Measurements from ENCODE around the gene COL4A6.
"Not testable (repeated sequence)": the region's sequence is repeated elsewhere in the genome, so short reads cannot be mapped to it uniquely, and the experiment has no call there.

COL4A6 gene

DNA sequence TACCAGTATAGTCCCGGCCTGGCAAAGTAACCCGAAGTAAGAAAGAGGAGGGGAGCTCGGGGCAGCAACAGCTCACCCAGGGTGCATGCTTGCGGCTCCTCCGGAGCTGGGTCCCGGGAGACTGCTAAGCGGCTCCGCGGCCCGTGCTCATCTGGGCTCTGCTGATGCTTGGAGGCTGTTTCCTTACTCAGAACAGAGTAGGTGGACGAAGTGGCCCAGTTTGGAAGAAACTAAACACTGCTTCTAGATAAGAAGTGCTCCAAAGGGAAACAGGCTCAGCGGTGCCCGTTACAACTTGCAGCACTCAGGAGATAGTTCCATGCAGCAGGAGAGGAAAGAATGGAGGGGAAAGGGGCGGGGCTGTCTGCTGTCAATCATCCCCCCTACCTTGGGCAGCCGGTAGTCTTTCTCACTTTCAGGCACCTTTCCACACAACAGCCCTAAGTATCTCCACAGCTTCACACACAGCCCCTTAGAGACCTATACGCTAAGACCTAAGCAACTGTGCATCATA is at the start of gene COL4A6:
TSS of gene COL4A6 (minus strand) at position 313 of the 514 bp plus-strand sequence. CDS start at position 87, 226 bp downstream.
- DNase-seq, result no peak

DNA sequence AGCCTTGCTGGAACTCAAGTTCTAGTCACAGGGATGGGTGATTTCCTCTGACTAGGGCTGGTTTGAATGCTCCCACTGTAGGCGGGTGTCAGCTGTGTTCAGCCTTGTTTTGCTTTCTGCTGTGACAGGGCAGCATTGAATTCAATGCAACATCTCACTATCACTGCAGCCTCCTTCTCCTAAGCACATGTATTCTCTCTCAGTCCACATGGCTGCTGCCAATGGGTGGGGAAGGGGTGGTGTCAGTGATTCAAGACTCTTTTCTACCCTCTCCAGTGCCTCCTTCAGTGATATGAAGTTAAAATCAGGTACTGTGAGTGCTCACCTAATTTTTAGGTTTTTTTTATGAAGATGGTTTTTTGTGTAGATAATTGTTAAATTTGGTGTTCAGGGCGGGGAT is 47.7 kb upstream of the COL4A6 start:
- no peak for DNase-seq

DNA sequence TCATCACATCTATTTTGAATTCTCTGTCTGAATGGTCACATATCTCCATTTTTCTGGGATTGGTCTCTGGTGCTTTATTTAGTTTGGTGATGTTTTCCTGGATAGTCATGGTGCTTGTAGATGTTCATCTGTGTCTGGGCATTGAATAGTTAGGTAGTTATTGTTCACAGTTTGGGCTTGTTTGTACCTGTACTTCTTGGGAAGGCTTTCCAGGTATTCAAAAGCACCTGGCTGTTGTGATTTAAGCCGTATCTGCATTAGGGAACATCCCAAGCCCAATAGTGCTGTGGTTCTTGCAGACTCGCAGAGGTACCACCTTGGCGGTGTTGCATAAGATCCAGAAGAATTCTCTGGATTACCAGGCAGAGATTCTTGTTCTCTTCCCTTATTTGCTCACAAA is 46.0 kb upstream of the COL4A6 start:
- no peak for DNase-seq

DNA sequence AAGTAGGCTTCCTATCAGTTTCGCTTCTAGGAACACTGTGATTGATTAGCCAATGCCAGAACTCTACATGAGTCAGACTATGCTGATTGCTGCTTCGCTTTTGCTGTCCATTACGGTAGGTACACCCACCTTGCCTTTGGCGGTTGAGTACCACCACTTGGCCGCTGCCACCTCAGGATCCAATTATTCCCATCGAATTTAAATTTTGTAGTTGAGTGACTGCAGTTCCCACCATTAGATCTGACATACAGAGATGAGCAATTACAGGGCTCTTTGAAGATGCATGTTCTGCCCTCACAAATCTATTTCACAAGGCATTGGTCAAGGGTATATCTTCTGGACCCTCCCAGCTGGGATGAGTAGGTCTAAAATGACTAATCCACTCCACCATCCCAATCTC is 43.3 kb upstream of the COL4A6 start:
- not testable (repeated sequence) for DNase-seq

DNA sequence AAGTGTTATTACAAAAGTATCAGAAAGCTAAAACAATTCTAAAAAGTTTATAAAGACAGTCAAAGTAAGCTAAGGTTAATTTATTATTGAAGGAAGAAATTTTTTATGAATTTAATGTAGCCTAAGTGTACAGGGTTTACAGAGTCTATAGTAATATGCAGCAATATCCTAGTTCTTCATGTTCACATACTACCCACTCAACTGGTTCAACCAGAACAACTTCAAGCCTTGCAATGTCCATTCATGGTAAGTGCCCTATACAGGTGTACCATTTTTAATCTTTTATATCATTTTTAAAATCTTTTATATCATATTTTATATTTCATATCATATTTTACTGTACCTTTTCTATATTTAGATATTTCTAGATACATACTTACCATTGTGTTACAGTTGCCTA is 35.8 kb upstream of the COL4A6 start:
- DNase-seq, result no peak

DNA sequence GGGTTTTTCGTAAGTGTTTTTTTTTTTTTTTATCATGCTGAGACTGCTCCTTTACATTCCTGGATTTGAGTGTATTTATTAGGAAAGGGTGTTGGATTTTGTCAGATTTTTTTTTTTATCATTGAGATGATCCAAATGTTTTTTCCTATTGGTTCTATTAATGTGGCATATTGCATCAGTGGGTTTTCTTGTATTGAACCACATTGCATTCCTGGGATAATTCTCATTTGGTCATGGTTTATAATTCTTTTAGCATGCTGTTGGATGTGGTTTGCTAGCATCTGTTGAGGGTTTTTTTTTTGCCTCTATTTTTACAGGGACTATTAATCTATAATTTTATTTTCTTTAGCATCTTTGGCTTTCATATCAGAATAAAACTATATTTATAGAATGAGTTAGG is 30.3 kb upstream of the COL4A6 start:
- DNase-seq, result no peak

DNA sequence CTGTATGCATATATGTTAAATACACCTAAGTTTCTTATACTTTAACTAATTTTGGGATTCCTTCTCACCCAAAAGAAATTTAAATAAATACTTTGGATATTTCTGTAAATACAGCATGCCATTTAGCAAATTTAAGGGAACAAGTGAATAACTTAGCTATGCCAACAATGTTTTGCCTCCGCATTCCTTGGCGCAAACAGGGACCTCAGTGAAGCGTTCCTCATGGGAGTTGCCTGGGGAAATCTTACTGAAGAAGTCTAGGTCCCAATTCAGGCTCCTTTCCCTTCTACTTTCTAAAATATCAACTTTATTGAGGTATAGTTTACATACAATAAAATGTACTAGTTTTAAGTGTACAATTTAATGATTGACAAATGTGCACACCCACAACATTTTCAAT is 26.4 kb upstream of the COL4A6 start:
- no peak for DNase-seq

DNA sequence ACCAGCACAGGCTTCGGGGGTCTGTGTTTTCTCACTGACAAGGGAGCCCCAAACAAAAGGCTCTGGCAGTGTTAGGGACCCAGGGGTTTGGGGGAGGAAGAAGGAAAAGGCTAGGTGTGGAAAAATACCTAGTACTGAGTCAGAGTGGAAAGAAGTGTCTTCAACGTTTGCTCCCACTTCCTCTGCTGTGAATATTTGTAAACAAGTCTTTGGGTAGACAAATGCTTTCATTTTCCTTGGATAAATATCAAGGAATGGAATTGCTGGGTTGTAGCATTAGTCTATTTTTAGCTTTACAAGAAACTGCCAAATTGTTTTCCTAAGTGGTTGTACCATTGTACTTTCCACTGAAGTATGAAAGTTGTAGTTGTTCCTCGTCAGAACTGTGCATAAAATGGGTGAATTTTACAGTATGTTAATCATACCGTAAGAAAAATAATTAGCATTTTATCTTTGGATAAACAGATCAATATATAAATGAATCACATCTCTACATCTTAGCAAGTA is 18.8 kb upstream of the COL4A6 start:
- no peak for DNase-seq

DNA sequence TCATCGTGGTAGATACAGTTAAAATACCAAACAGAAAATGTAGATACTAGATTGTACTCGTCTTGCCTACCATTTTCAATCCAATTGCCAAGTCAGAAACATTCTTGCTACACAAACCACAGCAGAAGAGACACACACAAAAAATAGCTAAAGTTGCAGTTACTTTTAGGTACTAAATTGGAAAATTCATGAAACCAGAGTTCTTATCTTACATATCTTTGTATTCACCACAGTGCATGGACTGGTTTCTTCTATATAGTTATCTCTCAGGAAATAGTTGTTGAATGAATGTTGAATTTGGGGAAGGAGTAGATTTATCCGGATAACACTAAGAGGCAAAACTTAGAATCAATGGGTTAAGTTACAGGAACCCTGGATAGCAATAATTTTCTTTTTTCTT is 15.6 kb upstream of the COL4A6 start:
- DNase-seq, result no peak

DNA sequence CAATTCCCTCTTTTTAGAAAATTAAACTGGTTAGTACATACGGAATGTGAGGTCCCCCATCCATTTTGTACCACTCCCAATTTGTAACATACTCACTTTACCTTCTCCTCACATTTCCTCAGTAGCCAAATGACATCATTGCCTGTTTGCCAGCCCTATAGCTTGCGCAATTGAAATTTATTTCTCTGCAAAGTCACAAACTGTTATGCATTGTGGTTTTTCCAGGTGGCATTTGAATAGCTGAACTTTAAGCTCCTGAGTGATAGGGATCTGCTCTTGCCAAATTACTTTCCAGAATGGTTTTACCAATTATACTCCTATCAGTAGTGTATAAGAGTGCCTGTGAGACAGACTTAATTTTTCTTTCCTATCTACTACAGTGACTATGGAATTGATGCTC is 9.1 kb upstream of the COL4A6 start:
- no peak for DNase-seq

DNA sequence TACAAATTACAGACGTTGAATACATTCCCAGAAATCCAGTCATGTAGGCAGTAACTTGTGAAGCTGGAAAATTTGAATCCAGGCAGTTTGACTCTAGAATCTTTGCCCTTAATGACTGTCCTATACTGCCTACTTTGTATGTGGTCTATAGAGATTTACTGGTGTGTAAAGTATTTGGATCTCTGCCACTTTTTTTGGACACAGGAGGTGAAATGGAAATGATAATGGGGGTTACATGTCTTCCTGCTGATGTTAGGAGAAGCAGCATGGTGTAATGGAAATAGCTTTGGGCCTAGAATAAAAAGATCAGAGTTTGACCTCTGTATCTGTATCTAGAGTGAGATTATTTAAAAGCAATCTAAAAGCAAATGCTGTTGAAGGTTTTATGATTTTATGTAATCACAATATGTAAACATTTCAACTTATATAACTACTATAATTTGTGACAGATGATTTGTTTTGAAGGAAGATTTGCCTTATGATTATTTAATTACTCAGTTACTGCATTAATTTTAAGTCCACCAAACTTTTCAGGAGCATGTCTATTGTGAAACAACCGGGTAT is 4.8 kb upstream of the COL4A6 start:
- no peak for DNase-seq

DNA sequence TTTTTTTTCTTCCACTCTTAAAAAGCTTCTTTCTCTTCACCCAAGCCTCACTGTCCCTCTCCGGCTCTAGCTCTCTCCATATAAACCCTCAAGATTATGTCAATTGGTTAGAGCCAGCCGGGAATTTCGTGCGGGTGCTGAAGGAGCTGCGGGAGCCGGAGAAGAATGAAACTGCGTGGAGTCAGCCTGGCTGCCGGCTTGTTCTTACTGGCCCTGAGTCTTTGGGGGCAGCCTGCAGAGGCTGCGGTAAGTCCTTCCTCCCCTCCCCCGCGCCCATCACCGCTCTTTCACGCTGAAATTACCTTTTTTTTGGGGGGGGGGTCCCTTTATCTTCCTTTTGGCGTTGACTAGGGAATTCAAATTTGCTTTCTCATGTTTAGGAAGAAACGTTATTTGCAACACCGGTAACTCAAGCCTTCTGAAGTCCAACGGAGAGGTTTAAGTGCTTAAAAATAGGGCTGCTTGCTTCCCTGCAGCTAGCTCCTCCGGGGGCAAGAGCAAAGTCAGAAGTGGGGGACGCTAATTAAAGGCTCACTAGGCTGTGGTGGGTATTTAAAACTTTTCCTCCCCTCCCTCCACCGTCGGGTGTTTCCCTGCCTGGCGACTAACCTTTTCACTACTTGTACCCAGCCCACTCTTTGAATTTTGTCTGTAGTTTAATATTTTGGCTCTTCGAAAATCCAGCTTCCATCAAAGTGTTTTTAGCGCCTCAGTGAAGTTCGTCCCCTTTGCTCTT is 1.9 kb upstream of the COL4A6 start:
- no peak for DNase-seq

DNA sequence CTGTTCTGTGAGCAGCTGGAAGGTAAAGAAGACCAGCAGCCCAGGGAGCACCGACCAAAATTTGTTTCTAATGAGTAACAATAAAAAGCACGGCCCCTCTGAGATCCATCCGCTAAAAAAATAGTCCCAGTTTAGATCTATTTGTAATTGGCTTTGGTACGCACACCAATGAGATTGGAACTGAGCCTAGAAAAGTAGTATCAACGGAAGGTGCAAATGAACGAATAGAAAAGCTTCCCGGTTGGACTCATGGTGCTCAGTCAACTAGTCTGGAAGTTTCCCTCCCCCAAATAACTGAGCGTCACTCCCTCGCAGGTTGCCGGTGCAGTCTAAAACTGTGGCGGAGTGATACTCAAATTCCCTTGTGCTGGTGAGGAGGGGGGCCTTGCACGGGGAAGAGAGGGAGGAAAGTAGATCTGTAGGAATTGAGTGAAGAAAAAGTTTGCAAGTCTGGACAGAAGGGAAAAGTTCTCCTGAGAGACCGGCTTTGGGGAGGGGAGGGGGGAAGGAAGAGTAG is 1.3 kb upstream of the COL4A6 start, which contains the start of gene COL4A5:
TSS of gene COL4A5 (plus strand) at position 413 of the 517 bp plus-strand sequence. CDS start 288 bp downstream, outside the sequence.
- no peak for DNase-seq

DNA sequence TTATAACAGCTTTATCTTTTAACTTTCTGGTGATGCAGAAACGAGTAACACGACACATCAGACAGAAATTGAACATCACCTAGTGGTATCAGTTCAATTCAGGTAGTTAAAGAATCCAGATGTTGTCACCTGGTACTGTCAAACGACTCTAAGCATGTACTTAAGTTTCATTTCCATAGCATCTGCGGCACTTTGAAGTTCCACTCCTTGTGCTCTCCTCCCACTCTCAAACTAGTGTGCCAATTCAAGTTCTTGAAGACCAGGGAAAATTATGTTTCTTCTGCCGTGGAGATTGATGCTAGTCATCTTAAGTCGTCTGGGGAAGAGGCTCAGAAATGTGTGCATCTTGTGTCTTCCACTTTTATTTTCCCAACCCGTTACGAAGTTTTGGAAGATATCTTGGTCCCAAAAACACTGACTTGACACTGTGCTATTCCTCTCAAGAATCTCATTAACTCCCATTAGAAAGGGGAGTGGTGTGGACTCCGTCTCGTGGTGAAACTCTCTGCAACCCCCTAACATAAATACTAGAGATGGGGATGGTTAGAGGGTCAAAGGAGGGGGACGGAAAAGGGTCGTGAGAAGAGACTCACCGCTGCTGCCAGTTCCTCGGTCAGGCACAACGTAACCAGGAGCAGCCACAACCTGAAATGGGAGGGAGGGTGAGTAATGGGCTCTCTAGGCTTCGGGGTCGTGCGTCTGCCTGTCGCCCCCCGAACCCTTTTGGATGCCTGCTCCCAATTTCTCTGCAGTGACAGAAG is 693 bp downstream of the COL4A6 start:
- no peak for DNase-seq

DNA sequence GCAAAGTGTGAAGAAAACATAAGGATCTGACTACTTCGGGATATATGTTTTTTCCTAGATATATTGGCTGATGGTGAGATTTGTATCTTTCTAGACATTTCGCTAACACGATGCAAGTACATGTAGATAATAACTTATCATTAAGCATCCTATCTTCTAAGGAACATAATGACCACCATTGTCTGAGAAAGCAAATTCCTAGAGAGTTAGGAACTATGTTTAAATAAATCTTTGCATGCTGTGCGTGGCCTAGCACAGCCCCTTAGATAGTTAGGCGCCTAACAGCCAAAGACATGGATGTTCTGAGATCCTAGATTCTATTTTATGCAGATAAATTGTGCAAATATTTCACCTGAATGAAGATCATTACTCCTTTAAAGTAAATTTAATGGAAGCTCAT is 3.0 kb downstream of the COL4A6 start:
- no peak for DNase-seq

DNA sequence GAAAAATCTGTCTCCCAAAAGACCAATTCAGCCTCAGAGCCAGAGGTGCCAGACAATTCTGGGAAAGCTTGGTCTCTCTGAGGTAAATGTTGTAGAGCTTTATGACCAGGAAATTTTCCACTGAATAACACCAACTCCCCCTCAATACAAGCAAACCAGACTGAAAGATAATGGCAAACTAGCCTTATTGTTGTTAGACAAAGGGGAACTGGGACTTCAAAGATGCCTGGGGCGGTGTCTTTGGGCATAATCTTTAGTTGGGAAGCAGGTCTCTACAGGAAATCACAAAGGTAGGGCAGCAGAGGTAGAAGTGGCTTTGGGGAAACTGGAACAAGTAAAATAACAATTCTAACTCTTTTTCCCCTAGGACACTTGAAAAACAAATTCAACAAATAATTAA is 12.0 kb downstream of the COL4A6 start:
- DNase-seq, result no peak

DNA sequence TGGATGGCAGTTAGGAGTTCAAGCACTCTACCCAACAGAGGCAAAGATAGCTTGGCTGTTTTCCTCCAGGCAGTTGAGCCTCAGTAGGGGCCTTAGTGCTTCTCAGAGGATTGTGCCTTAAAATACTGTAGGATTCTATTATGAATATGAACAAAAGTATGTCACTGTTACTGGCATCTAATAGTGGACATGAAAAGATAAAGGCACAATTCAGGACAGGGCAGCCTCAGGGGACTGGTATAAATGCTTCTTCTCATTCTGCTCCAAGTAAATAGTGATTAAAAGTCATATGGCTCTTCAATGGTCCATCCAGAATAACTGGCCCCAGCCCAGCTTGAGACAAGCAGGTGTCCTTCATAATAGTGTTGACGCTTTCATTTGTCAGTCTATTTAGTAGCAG is 17.7 kb downstream of the COL4A6 start:
- no peak for DNase-seq

DNA sequence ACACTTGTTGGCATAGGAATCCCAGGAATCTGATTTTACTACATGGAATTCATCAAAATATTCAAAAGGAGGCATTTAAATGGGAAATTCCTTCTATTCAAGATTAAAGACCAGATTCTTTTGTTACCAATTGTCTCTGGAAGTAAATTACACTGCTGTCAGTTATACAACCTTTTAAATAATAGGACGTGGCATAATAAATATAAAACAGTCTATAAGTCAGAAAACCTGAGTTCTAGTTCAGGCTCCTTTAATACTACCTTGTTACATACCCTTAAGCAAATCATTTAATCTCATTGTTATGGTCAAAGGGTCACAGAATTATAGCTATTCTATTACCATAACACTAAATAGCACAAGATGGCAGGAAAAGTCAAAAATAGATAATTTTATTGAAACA is 18.8 kb downstream of the COL4A6 start:
- DNase-seq, result no peak

DNA sequence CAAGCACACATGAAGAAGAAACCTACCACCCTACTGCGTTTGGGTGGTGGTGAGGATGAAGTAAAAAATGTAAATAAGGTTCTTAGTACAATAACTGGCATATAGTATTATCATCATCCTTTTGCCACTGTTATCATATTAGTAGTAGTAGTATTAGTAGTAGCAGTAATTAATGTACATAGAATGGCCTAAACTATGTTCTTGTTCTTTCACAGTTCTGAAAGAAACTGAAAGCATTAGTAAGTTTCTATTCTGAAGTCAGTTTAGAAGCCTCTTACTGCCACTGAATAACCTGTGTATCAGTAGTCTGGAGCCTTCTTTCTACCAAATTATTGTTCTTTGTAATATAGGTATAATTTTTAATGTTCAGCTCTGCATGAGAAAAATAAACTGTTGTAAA is 21.0 kb downstream of the COL4A6 start:
- no peak for DNase-seq

DNA sequence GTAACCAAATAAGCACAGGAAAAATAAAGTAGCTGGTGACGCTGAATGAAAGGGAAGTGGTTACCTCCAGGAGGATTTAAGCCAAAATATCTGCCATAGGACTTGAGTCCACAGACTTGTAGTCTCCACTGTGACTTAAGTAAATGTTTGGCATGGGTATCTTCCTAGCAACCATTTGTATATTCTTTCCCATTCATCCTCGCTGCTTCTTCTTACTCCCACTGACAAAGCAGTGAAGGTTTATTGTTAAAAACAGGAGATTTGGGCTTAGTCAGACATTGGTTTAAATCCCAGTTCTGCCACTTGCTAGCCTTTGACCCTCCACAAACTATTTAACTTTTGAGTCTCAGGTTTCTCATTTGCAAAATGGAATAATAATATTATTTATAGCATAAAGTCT is 22.3 kb downstream of the COL4A6 start:
- DNase-seq, result no peak

DNA sequence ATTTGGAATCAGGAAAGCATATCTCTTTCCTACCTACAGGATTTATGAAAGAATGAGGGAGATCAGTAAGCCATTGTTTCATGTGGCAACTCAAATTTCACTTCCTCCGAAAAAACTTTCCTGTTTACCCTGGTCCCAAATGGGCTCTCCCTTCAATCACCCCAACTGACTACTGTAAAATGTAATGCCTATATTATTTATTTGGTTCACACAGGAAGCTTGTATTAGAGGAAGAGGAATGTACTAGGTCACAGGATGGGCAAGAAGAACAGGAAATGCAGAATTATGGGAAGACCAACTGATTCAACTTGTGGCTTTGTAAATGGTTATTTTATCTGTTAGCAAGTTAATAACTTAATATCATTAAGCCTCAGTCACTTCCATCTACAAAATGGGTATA is 23.1 kb downstream of the COL4A6 start:
- no peak for DNase-seq

DNA sequence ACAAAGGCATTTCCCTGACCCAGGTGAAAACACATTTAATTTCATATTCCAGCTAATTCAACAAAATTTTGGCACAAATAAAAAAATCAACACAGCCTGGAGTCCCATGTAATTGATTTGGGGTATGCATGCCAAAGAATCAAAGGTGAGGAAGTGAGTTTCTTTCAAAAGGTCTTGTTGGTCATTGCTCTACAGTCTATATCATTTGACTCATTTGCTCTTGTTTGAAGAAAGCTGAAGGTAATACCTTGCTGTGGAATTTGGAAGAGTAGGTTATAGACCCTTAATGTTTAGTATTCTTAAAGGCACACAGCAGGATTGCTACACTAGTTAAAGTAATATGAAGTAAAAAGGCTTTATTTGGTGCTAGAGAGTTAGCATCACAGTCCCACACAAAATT is 25.4 kb downstream of the COL4A6 start:
- DNase-seq, result no peak

DNA sequence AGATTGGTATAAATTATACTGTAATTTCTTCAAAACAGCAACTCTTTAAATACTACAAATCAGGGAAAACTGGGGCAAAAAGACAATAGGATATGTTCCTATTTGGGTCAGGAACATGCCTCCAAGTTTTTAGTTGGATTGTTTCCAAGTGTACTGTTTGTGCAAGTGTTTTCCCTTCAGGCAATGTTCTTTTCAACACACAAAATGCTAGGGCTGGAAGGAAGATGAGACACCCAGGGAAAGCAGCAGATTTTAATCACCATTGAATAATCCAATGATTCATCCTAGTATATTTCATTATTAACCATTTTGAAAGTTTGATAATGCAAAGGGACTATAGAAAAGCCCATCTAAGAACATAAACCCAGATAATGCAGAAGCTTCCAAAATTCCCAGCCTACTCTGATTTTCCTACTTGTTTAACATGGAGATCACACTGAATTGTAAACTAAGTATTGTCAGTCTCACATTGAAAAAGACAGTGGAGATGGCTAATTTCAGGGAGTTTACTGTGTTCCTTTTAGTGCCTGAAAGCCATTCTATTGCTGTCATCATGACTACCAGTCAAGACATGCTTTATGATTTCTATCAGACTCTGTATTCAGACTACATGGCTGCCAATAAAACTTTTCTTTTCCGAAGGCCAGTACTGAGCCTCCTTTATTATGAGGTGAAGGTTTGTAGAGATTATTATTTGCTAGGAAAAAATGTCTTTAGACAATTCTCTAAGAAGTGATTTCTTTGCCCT is 38.6 kb downstream of the COL4A6 start:
- DNase-seq, result no peak

Measured in activated CD4-positive, CD25-positive, alpha-beta regulatory T cell (primary cell).